Measurements from ENCODE around the gene TSR1.
A peak's percentile ranks its signal among the peaks of the same experiment; 100 is the strongest.
"Not testable (repeated sequence)": the region's sequence is repeated elsewhere in the genome, so short reads cannot be mapped to it uniquely, and the experiment has no call there.

Gene TSR1

GRCh38 chr17:2338315-2338657, 2.0 kb upstream of the TSR1 start:
- Histone ChIP-seq H3K4me3 (ENCODE audit: insufficient read depth, low read depth, low read length, poor library complexity, severe bottlenecking) (peak overlapping the region; percentile 66), H3K27me3 (replicated peaks; ENCODE audit: control insufficient read depth, insufficient read depth, low read length, poor library complexity, severe bottlenecking) (no peaks in the 10 kb centered on the region), H3K9me3 (ENCODE audit: control insufficient read depth, low read length) (no peaks in the 10 kb centered on the region), H3K27ac (ENCODE audit: insufficient read depth, low read length, poor library complexity, severe bottlenecking) (peak overlapping the region; percentile 80), H3K36me3 (ENCODE audit: control insufficient read depth, insufficient read depth, low read length) (peaks cover 19% of the 10 kb centered on the region), H3K4me1 (ENCODE audit: control insufficient read depth, insufficient read depth, low read length, poor library complexity, severe bottlenecking) (peaks cover 16% of the 10 kb centered on the region)
- no peak for DNase-seq

GRCh38 chr17:2337544-2338314, 1.5 kb upstream of the TSR1 start:
- DNase-seq: peak; percentile 37 to 58 (median 39)
- Histone ChIP-seq H3K27ac (ENCODE audit: insufficient read depth, low read length, poor library complexity, severe bottlenecking) (peak overlapping the region; percentile 80), H3K4me1 (ENCODE audit: control insufficient read depth, insufficient read depth, low read length, poor library complexity, severe bottlenecking) (peaks cover 16% of the 10 kb centered on the region), H3K27me3 (replicated peaks; ENCODE audit: control insufficient read depth, insufficient read depth, low read length, poor library complexity, severe bottlenecking) (no peaks in the 10 kb centered on the region), H3K36me3 (ENCODE audit: control insufficient read depth, insufficient read depth, low read length) (peaks cover 25% of the 10 kb centered on the region), H3K4me3 (ENCODE audit: insufficient read depth, low read depth, low read length, poor library complexity, severe bottlenecking) (peak overlapping the region; percentile 66), H3K9me3 (ENCODE audit: control insufficient read depth, low read length) (no peaks in the 10 kb centered on the region)

GRCh38 chr17:2336852-2337543, 741 bp upstream of the TSR1 start, which contains the start of gene SGSM2:
Gene SGSM2, plus strand, starts transcription at chr17:2337501. Its CDS starts 188 bp downstream, at chr17:2337689.
- peak; percentile 61 to 66 (median 62) for DNase-seq
- Histone ChIP-seq H3K27me3 (replicated peaks; ENCODE audit: control insufficient read depth, insufficient read depth, low read length, poor library complexity, severe bottlenecking) (no peaks in the 10 kb centered on the region), H3K4me1 (ENCODE audit: control insufficient read depth, insufficient read depth, low read length, poor library complexity, severe bottlenecking) (peaks cover 16% of the 10 kb centered on the region), H3K9me3 (ENCODE audit: control insufficient read depth, low read length) (no peaks in the 10 kb centered on the region), H3K36me3 (ENCODE audit: control insufficient read depth, insufficient read depth, low read length) (peaks cover 29% of the 10 kb centered on the region), H3K27ac (ENCODE audit: insufficient read depth, low read length, poor library complexity, severe bottlenecking) (peak within 1 kb of the TSS; percentile 80), H3K4me3 (ENCODE audit: insufficient read depth, low read depth, low read length, poor library complexity, severe bottlenecking) (peak within 1 kb of the TSS; percentile 66)

- Histone ChIP-seq H3K9me3 (ENCODE audit: control insufficient read depth, low read length) (no peaks in the 10 kb centered on the region), H3K4me3 (ENCODE audit: insufficient read depth, low read depth, low read length, poor library complexity, severe bottlenecking) (peak overlapping the region; percentile 66), H3K27me3 (replicated peaks; ENCODE audit: control insufficient read depth, insufficient read depth, low read length, poor library complexity, severe bottlenecking) (no peaks in the 10 kb centered on the region), H3K4me1 (ENCODE audit: control insufficient read depth, insufficient read depth, low read length, poor library complexity, severe bottlenecking) (peaks cover 16% of the 10 kb centered on the region), H3K36me3 (ENCODE audit: control insufficient read depth, insufficient read depth, low read length) (peaks cover 42% of the 10 kb centered on the region), H3K27ac (ENCODE audit: insufficient read depth, low read length, poor library complexity, severe bottlenecking) (peak overlapping the region; percentile 76)
- no peak for DNase-seq
These were observed 487 bp downstream of the TSR1 start for GRCh38 chr17:2335726-2336214.

GRCh38 chr17:2331303-2331702, 5.0 kb downstream of the TSR1 start:
- no peak for DNase-seq
- H3K9me3 ChIP-seq (ENCODE audit: control insufficient read depth, low read length): no peaks in the 10 kb centered on the region
- no peaks in the 10 kb centered on the region for H3K27me3 ChIP-seq (replicated peaks; ENCODE audit: control insufficient read depth, insufficient read depth, low read length, poor library complexity, severe bottlenecking)
- no peak overlapping the region for H3K4me3 ChIP-seq (ENCODE audit: insufficient read depth, low read depth, low read length, poor library complexity, severe bottlenecking)
- H3K27ac ChIP-seq (ENCODE audit: insufficient read depth, low read length, poor library complexity, severe bottlenecking): no peak overlapping the region
- peaks cover 8% of the 10 kb centered on the region for H3K4me1 ChIP-seq (ENCODE audit: control insufficient read depth, insufficient read depth, low read length, poor library complexity, severe bottlenecking)
- H3K36me3 ChIP-seq (ENCODE audit: control insufficient read depth, insufficient read depth, low read length): peaks cover 64% of the 10 kb centered on the region

- Histone ChIP-seq H3K9me3 (ENCODE audit: control insufficient read depth, low read length) (no peaks in the 10 kb centered on the region), H3K36me3 (ENCODE audit: control insufficient read depth, insufficient read depth, low read length) (peaks cover 36% of the 10 kb centered on the region), H3K4me1 (ENCODE audit: control insufficient read depth, insufficient read depth, low read length, poor library complexity, severe bottlenecking) (no peaks in the 10 kb centered on the region), H3K27me3 (replicated peaks; ENCODE audit: control insufficient read depth, insufficient read depth, low read length, poor library complexity, severe bottlenecking) (no peaks in the 10 kb centered on the region), H3K27ac (ENCODE audit: insufficient read depth, low read length, poor library complexity, severe bottlenecking) (no peak overlapping the region), H3K4me3 (ENCODE audit: insufficient read depth, low read depth, low read length, poor library complexity, severe bottlenecking) (no peak overlapping the region)
- no peak for DNase-seq
These were observed 12.5 kb downstream of the TSR1 start for GRCh38 chr17:2323629-2324314.

GRCh38 chr17:2321399-2321798, 14.9 kb downstream of the TSR1 start:
- DNase-seq: no peak
- Histone ChIP-seq H3K27ac (ENCODE audit: insufficient read depth, low read length, poor library complexity, severe bottlenecking) (no peak overlapping the region), H3K36me3 (ENCODE audit: control insufficient read depth, insufficient read depth, low read length) (peaks cover 32% of the 10 kb centered on the region), H3K4me1 (ENCODE audit: control insufficient read depth, insufficient read depth, low read length, poor library complexity, severe bottlenecking) (no peaks in the 10 kb centered on the region), H3K9me3 (ENCODE audit: control insufficient read depth, low read length) (no peaks in the 10 kb centered on the region), H3K27me3 (replicated peaks; ENCODE audit: control insufficient read depth, insufficient read depth, low read length, poor library complexity, severe bottlenecking) (no peaks in the 10 kb centered on the region), H3K4me3 (ENCODE audit: insufficient read depth, low read depth, low read length, poor library complexity, severe bottlenecking) (no peak overlapping the region)

GRCh38 chr17:2319051-2319450, 17.2 kb downstream of the TSR1 start:
- Histone ChIP-seq H3K27ac (ENCODE audit: insufficient read depth, low read length, poor library complexity, severe bottlenecking) (no peak overlapping the region), H3K9me3 (ENCODE audit: control insufficient read depth, low read length) (no peaks in the 10 kb centered on the region), H3K4me1 (ENCODE audit: control insufficient read depth, insufficient read depth, low read length, poor library complexity, severe bottlenecking) (no peaks in the 10 kb centered on the region), H3K27me3 (replicated peaks; ENCODE audit: control insufficient read depth, insufficient read depth, low read length, poor library complexity, severe bottlenecking) (no peaks in the 10 kb centered on the region), H3K36me3 (ENCODE audit: control insufficient read depth, insufficient read depth, low read length) (peaks cover 14% of the 10 kb centered on the region), H3K4me3 (ENCODE audit: insufficient read depth, low read depth, low read length, poor library complexity, severe bottlenecking) (no peak overlapping the region)
- DNase-seq: no peak

GRCh38 chr17:2317796-2318195, 18.5 kb downstream of the TSR1 start:
- no peak overlapping the region for H3K27ac ChIP-seq (ENCODE audit: insufficient read depth, low read length, poor library complexity, severe bottlenecking)
- no peak for DNase-seq
- H3K27me3 ChIP-seq (replicated peaks; ENCODE audit: control insufficient read depth, insufficient read depth, low read length, poor library complexity, severe bottlenecking): no peaks in the 10 kb centered on the region
- H3K4me3 ChIP-seq (ENCODE audit: insufficient read depth, low read depth, low read length, poor library complexity, severe bottlenecking): no peak overlapping the region
- no peaks in the 10 kb centered on the region for H3K4me1 ChIP-seq (ENCODE audit: control insufficient read depth, insufficient read depth, low read length, poor library complexity, severe bottlenecking)
- peaks cover 2% of the 10 kb centered on the region for H3K36me3 ChIP-seq (ENCODE audit: control insufficient read depth, insufficient read depth, low read length)
- H3K9me3 ChIP-seq (ENCODE audit: control insufficient read depth, low read length): no peaks in the 10 kb centered on the region

GRCh38 chr17:2316916-2317205, 19.4 kb downstream of the TSR1 start:
- H3K4me1 ChIP-seq (ENCODE audit: control insufficient read depth, insufficient read depth, low read length, poor library complexity, severe bottlenecking); H3K27me3 ChIP-seq (replicated peaks; ENCODE audit: control insufficient read depth, insufficient read depth, low read length, poor library complexity, severe bottlenecking); H3K4me3 ChIP-seq (ENCODE audit: insufficient read depth, low read depth, low read length, poor library complexity, severe bottlenecking); H3K27ac ChIP-seq (ENCODE audit: insufficient read depth, low read length, poor library complexity, severe bottlenecking); H3K36me3 ChIP-seq (ENCODE audit: control insufficient read depth, insufficient read depth, low read length); DNase-seq; H3K9me3 ChIP-seq (ENCODE audit: control insufficient read depth, low read length): not testable (repeated sequence)

Measured in effector memory CD4-positive, alpha-beta T cell (primary cell).